ENCODE results near the gene MKKS. TPM values are rescaled to one million over a fixed set of nuclear protein-coding genes. Genes with fewer than 3 reads are reported as not detected.
A peak's percentile ranks its signal among the peaks of the same experiment; 100 is the strongest.

The MKKS gene
- polyA plus RNA-seq, 1 donor (not counting 4 experiments of a cell fraction or from before 2014, with no cell fraction given): 24.8 TPM

DNA sequence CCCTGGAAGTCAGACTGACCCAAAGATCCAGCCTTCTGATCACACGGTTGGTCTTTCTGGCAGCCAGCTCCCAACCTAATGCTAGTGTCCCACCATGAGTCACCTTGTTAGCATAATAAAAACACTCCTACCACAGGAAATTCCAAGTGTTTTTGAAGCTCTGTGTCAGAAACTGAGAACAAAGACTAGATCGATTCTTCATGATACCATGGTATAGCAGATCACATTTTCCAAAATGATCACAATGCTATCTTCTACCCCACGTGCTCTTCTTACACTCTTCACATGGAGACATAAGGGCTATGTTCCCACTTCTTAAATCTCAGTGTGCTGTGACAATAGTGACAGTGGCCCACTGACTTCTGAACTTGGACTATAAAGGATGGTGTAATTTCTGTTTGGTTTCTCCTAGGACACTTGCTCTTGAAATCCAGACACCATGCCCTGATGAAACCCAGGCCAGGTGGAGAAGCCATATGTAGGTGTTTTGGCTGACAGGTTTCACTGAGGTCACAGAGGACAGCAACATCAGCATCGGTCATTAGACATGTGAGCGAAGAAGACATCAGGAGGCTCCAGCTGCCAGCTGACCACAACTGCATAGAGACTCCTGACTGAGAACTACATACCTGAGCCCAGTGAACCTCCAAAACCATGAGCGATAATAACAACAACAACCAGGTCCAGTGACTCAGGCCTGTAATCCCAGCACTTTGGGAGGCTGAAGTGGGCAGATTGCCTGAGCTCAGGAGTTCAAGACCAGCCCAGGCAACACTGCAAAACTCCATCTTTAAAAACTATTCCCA lies 57.5 kb downstream of the MKKS start:
- Histone ChIP-seq H3K79me2 (ENCODE audit: control insufficient read depth, insufficient read depth, low read length) (no peaks in the 10 kb centered on the region), H3K9ac (ENCODE audit: control insufficient read depth, extremely low read depth, insufficient read depth, low read length) (no peak overlapping the region), H3K9me3 (ENCODE audit: control insufficient read depth, low read depth, low read length) (peaks cover 2% of the 10 kb centered on the region), H2AFZ (ENCODE audit: control insufficient read depth, low read length) (no peak overlapping the region), H3K36me3 (ENCODE audit: control insufficient read depth in 2 of 2, extremely low read depth in 1 of 2, insufficient read depth in 2 of 2, low read length in 2 of 2) (no peaks in the 10 kb centered on the region), H3K9me1 (ENCODE audit: control insufficient read depth, extremely low read depth, insufficient read depth, low read length) (no peaks in the 10 kb centered on the region), H3K4me2 (ENCODE audit: control insufficient read depth, extremely low read depth, insufficient read depth, low read depth, low read length) (peak overlapping the region; percentile 27), H3K4me3 (ENCODE audit: control insufficient read depth in 2 of 3, extremely low read depth in 1 of 3, insufficient read depth in 2 of 3, low read depth in 1 of 3, low read length in 3 of 3) (no peak overlapping the region), H4K20me1 (ENCODE audit: control insufficient read depth, extremely low read depth, insufficient read depth, low read length) (no peaks in the 10 kb centered on the region), H3K27me3 (ENCODE audit: control insufficient read depth, extremely low read depth, insufficient read depth, low read length) (no peaks in the 10 kb centered on the region), H3K4me1 (ENCODE audit: control insufficient read depth, extremely low read depth, insufficient read depth, low read length) (peaks cover 5% of the 10 kb centered on the region), H3K27ac (ENCODE audit: control insufficient read depth, insufficient read depth, low read length) (no peak overlapping the region)
- FAIRE-seq (no peak), DNase-seq (ENCODE audit: low read depth, low spot score) (no peak)
- dilution Hi-C loops (cut with MboI; ENCODE audit: extremely low pct_ligation_motif_present, low sequenced_read_pairs): no loop called here
- TF ChIP-seq, protein P1, sequence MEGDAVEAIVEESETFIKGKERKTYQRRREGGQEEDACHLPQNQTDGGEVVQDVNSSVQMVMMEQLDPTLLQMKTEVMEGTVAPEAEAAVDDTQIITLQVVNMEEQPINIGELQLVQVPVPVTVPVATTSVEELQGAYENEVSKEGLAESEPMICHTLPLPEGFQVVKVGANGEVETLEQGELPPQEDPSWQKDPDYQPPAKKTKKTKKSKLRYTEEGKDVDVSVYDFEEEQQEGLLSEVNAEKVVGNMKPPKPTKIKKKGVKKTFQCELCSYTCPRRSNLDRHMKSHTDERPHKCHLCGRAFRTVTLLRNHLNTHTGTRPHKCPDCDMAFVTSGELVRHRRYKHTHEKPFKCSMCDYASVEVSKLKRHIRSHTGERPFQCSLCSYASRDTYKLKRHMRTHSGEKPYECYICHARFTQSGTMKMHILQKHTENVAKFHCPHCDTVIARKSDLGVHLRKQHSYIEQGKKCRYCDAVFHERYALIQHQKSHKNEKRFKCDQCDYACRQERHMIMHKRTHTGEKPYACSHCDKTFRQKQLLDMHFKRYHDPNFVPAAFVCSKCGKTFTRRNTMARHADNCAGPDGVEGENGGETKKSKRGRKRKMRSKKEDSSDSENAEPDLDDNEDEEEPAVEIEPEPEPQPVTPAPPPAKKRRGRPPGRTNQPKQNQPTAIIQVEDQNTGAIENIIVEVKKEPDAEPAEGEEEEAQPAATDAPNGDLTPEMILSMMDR (optimal IDR thresholded peaks at IDR 0.05 in 1 of 3, IDR thresholded peaks at IDR 0.05 in 1 of 3, conservative IDR thresholded peaks at IDR 0.05 in 1 of 3; ENCODE audit: extremely low read depth in 1 of 3, insufficient read depth in 2 of 3, low read length in 3 of 3): no peak

DNA sequence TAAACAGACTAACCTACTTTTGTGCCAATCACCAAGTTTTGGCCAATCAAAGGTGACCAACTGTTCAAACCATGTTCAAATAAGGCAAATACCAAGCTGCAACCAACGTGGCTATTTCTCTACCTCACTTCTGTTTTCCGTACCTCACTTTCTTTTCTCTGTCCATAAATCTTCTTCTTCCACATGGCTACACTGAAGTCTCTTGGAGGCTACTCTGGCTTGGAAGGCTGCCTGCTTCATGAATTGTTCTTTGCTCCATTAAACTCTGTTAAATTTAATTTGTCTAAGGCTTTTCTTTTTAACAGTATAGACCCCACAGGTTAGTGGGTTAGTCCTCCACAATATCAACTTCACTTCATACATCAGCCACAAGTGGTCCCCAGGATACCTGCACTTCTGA lies 58.8 kb downstream of the MKKS start:
- H3K9me1 ChIP-seq (ENCODE audit: control insufficient read depth, extremely low read depth, insufficient read depth, low read length): no peaks in the 10 kb centered on the region
- TF ChIP-seq EZH2 (IDR thresholded peaks at IDR 0.05; ENCODE audit: low read length): no peak
- H3K4me1 ChIP-seq (ENCODE audit: control insufficient read depth, extremely low read depth, insufficient read depth, low read length): peaks cover 5% of the 10 kb centered on the region
- no peak overlapping the region for H3K9ac ChIP-seq (ENCODE audit: control insufficient read depth, extremely low read depth, insufficient read depth, low read length)
- no peaks in the 10 kb centered on the region for H3K79me2 ChIP-seq (ENCODE audit: control insufficient read depth, insufficient read depth, low read length)
- H3K27ac ChIP-seq (ENCODE audit: control insufficient read depth, insufficient read depth, low read length): no peak overlapping the region
- H4K20me1 ChIP-seq (ENCODE audit: control insufficient read depth, extremely low read depth, insufficient read depth, low read length): no peaks in the 10 kb centered on the region
- DNase-seq (ENCODE audit: low read depth, low spot score): no peak
- no peak for FAIRE-seq
- H2AFZ ChIP-seq (ENCODE audit: control insufficient read depth, low read length): no peak overlapping the region
- H3K9me3 ChIP-seq (ENCODE audit: control insufficient read depth, low read depth, low read length): peaks cover 2% of the 10 kb centered on the region
- no peaks in the 10 kb centered on the region for H3K27me3 ChIP-seq (ENCODE audit: control insufficient read depth, extremely low read depth, insufficient read depth, low read length)
- no peak overlapping the region for H3K4me3 ChIP-seq (ENCODE audit: control insufficient read depth in 2 of 3, extremely low read depth in 1 of 3, insufficient read depth in 2 of 3, low read depth in 1 of 3, low read length in 3 of 3)
- H3K4me2 ChIP-seq (ENCODE audit: control insufficient read depth, extremely low read depth, insufficient read depth, low read depth, low read length): no peak overlapping the region
- dilution Hi-C loops (cut with MboI; ENCODE audit: extremely low pct_ligation_motif_present, low sequenced_read_pairs): no loop called here
- H3K36me3 ChIP-seq (ENCODE audit: control insufficient read depth in 2 of 2, extremely low read depth in 1 of 2, insufficient read depth in 2 of 2, low read length in 2 of 2): no peaks in the 10 kb centered on the region
